ENCODE results near the gene FBXW7.

Gene FBXW7

GRCh38 chr4:152482211-152482610 lies 53.7 kb downstream of the FBXW7 start:
- no peak for TF ChIP-seq CTCF (IDR thresholded peaks at IDR 0.05; ENCODE audit: low read depth, low read length)
- in situ Hi-C loops (cut with HindIII; ENCODE audit: low sequenced_read_pairs) = no loop called here
- H3K4me3 ChIP-seq (ENCODE audit: low read depth, low read length) = no peak overlapping the region
- DNase-seq (ENCODE audit: low read depth, low spot score) = no peak

- no peak for DNase-seq (ENCODE audit: low read depth, low spot score)
- H3K4me3 ChIP-seq (ENCODE audit: low read depth, low read length) = no peak overlapping the region
- no peak for TF ChIP-seq CTCF (IDR thresholded peaks at IDR 0.05; ENCODE audit: low read depth, low read length)
- in situ Hi-C loops (cut with HindIII; ENCODE audit: low sequenced_read_pairs) = no loop called here
These were observed 55.0 kb downstream of the FBXW7 start for GRCh38 chr4:152480901-152481300.

GRCh38 chr4:152480326-152480725 lies 55.6 kb downstream of the FBXW7 start:
- no peak overlapping the region for H3K4me3 ChIP-seq (ENCODE audit: low read depth, low read length)
- in situ Hi-C loops (cut with HindIII; ENCODE audit: low sequenced_read_pairs) = no loop called here
- no peak for DNase-seq (ENCODE audit: low read depth, low spot score)
- TF ChIP-seq CTCF (IDR thresholded peaks at IDR 0.05; ENCODE audit: low read depth, low read length) = no peak

GRCh38 chr4:152479428-152480026 lies 56.4 kb downstream of the FBXW7 start:
- peak; percentile 75 for DNase-seq (ENCODE audit: low read depth, low spot score)
- no peak overlapping the region for H3K4me3 ChIP-seq (ENCODE audit: low read depth, low read length)
- in situ Hi-C loops (cut with HindIII; ENCODE audit: low sequenced_read_pairs) = no loop called here
- no peak for TF ChIP-seq CTCF (IDR thresholded peaks at IDR 0.05; ENCODE audit: low read depth, low read length)

- no peak overlapping the region for H3K4me3 ChIP-seq (ENCODE audit: low read depth, low read length)
- TF ChIP-seq CTCF (IDR thresholded peaks at IDR 0.05; ENCODE audit: low read depth, low read length) = no peak
- in situ Hi-C loops (cut with HindIII; ENCODE audit: low sequenced_read_pairs) = no loop called here
- DNase-seq (ENCODE audit: low read depth, low spot score) = no peak
These were observed 57.2 kb downstream of the FBXW7 start for GRCh38 chr4:152478461-152479237.

- DNase-seq (ENCODE audit: low read depth, low spot score) = no peak
- in situ Hi-C loops (cut with HindIII; ENCODE audit: low sequenced_read_pairs) = no loop called here
These were observed 59.1 kb downstream of the FBXW7 start for GRCh38 chr4:152476796-152477195.

More at GRCh38 chr4:152476796-152477195, 59.1 kb downstream of the FBXW7 start:
- no peak overlapping the region for H3K4me3 ChIP-seq (ENCODE audit: low read depth, low read length)
- TF ChIP-seq CTCF (IDR thresholded peaks at IDR 0.05; ENCODE audit: low read depth, low read length) = no peak

All from astrocyte of the spinal cord (primary cell).